ENCODE data around the gene TMEM8B.

The TMEM8B gene

DNA sequence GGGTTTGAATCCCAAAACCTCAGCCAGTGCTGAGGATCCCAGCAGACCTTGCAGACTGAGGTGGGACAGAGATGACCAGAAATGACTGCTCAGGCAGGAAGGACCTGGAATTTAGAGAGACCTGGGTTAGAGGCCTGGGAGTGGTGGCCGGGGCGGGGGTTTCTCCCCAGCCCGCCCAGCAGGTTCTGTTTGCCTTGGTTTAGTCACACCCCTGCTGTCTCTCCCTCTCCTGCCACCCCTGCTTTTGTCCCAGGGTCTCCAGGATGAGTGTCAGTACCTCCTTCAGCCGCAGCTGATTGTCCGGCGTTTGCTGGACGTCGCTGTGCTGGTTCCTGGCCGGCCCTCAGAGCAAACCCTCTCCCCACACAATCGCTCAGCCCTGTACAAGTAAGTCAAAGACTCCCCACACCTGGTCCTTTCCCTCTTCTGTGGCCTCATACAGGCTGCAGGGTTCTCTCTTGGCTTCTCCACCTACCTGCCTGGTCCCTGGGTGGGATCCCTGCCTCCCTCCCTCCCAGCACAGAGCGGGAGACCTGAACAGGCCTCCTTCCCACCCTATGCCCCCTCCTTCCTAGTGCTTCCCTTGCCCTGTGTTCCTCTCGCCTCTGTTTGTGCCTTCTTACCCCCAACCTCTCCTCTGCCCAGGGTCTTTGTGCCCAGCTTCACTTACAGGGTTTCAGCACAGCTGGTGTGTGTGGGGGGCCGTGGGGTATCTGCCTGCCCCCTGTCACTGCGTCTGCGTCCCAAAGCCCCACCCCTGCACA lies 12.0 kb downstream of the TMEM8B start:
- no peak for DNase-seq (ENCODE audit: low read depth in 1 of 2, low spot score in 1 of 2)

DNA sequence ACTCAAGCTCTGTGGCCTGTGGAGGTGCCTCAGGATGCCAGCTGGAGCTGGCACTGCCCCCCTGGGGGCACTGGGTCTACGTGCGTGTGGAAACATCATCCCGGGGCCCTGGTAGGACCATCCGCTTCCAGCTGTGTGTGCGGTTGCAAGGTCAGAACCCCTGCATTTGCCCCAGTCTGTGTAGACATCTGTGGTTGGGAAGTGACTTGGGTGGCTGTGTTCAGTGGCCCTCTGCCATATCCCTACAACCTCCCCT lies 12.5 kb downstream of the TMEM8B start:
- no peak for DNase-seq (ENCODE audit: low read depth in 1 of 2, low spot score in 1 of 2)

DNA sequence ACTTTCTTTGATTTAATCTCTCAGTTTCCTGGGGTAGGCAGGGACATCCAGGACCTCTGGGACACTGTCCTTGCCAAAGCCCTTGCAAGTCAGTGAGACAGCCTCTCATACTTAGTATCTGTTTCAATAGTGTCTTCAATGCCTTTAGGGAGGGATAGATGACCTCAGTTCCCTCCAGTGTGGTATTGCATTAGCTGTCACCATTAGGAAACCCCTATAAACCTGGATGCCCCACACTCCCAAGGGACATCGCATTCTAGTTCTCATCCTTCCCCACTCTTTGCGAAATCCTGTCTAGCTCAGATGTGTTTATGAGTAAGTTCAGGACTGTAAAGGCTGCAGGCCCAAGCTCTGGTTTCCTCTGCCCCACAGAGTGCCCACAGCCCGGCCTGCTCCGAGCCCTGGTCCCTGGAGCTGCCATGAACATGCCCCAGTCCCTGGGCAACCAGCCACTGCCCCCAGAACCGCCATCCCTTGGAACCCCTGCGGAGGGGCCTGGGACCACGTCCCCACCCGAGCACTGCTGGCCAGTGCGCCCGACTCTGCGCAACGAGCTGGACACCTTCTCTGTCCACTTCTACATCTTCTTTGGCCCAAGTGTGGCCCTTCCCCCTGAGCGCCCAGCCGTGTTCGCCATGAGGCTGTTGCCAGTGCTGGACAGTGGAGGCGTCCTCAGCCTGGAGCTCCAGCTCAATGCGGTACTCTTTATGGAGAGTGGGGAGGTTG lies 13.2 kb downstream of the TMEM8B start:
- DNase-seq (ENCODE audit: low read depth in 1 of 2, low spot score in 1 of 2): no peak

DNA sequence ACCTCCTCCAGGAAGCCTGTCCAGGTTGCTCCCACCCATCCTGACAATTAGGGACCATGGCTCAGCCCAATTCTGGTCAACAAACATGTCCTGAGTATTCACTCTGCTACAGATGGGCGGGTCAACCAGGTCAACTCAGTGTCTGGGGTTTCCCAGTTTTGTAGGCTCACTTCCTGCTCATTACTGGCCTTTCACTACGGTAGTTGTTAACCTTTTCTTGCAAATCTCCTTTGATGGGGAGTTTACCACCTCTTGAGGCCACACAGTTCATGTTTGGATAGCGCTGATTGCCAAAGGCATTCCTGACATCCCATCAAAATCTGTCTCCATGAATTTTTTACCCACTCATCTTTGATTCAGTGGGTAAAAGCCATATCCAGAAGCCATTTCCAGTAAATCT lies 13.8 kb downstream of the TMEM8B start:
- no peak for DNase-seq (ENCODE audit: low read depth in 1 of 2, low spot score in 1 of 2)

DNA sequence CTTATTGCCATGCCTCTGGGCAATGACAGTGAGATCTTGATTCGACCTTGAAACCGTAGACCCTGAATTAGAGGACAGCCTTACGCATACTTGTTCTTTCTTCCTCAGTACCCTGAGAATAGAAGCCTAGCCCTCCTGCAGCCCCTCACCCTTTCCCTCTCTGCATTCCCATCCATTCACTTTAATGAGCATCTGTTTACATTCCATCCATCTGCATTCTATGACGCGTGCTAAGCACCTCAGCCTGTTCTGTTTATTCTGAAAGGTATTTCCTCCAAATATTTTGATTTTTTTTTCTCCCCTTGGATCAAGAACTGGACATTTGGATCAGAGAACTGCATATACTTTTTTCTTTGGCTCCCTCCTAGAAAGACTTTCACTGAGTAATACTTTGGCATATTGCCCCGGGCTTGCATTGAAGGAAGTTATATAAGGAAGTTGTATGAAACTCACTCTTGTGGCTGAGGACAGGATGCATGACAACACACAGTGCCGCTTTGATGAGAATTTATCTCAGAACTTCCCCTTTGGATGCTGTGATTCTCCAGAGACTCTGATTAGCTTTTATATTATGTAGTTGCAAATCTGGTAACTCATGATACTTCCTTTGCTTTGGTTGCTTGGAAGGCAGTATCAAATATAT lies 15.7 kb downstream of the TMEM8B start:
- DNase-seq (ENCODE audit: low read depth in 1 of 2, low spot score in 1 of 2): no peak

DNA sequence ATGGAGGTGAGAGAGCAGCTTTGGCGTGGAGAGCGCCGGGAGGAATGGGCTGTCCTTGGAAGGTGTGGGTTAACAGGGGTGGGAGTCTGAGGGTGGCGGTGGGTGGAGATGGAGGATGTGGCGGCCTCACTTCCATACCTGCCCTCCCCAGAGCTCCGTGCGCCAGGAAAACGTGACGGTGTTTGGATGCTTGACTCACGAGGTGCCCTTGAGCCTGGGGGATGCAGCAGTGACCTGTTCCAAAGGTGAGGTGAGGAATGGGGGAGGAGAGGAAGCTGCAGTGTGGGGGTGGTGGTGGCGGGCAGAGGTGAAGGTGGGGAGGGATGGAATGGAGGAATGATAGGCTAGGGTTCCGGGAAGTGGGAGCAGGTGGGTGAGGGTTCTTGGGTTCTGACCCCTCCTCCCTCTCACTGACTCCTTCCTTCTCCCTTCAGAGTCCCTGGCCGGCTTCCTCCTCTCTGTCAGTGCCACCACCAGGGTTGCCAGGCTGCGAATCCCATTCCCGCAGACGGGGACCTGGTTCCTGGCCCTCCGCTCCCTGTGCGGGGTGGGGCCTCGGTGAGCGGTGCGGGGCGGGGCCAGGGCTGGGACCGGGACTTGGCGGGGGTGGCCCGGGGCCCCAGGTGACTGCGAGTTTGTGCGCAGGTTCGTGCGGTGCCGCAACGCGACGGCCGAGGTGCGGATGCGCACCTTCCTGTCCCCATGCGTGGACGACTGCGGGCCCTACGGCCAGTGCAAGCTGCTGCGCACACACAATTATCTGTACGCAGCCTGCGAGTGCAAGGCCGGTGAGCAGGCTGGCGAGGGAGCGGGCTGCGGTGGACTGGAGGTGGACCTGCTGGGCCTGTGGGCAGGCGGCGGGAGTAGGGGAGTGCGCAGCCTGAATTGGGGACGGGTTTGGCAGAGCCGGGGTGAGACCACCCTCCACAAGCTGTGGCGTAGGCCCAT lies 17.1 kb downstream of the TMEM8B start:
- no peak for DNase-seq (ENCODE audit: low read depth in 1 of 2, low spot score in 1 of 2)

DNA sequence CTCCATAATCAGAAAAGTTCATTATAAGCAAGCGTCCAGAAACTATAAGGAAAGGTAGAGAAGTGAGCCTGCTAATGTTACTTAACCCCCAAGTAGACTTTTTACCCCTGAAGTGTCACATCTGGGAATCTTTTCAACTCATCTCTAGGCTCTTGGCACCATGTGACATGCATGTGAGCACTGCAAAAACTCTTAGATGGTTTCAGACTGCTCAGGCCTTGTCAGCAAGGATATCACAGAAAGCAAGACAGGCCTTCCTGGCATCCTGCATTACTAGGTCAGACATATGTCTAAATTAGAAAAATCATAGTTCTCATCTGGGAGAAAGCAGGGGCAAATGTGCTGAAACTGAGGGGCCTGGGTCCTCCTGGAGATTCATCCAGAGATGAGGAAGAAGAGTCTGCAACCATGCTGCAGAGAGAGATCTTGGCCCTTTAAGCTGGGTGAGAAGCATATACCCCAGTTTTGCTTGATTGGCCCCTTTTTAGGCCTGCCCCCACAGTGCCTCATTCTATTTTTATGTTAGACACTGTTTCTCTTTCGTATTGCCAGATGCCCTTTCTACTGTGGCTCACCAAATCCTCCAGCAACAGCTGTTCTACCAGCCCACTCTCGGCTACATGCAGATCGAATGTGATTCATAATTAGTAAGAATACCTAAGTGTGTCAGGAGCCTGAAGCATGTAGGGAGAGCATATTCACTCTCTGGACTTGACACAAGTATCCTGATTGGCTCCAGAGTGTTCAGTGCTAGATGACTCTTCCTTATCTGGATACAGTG lies 19.0 kb downstream of the TMEM8B start:
- DNase-seq (ENCODE audit: low read depth in 1 of 2, low spot score in 1 of 2): no peak

DNA sequence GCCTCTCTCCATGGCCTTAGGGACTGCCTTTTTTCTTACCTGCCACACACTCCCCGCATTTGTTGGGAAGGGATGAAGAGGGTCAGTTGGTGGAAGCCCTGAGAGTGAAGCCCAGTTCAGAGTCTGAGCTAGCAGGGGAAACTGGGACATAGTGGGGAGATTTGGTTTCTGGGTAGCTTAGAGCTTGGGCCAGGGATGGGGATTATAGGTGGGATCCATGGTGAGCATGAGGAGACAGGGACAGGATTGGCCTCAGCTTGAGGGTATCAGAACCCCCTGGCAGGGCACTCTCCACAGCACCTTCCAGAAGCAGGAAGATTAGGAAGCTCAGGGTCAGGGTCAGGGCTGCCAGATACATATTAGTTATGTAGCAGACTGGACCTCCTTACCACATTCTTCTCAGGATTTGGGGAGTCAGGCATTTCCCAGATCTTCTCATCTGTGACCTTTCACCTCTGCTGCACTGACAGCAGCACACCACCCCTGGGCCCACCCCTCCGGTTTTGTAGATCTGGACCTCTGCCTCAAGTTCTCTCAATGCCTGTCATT lies 23.3 kb downstream of the TMEM8B start:
- DNase-seq (ENCODE audit: low read depth in 1 of 2, low spot score in 1 of 2): no peak

DNA sequence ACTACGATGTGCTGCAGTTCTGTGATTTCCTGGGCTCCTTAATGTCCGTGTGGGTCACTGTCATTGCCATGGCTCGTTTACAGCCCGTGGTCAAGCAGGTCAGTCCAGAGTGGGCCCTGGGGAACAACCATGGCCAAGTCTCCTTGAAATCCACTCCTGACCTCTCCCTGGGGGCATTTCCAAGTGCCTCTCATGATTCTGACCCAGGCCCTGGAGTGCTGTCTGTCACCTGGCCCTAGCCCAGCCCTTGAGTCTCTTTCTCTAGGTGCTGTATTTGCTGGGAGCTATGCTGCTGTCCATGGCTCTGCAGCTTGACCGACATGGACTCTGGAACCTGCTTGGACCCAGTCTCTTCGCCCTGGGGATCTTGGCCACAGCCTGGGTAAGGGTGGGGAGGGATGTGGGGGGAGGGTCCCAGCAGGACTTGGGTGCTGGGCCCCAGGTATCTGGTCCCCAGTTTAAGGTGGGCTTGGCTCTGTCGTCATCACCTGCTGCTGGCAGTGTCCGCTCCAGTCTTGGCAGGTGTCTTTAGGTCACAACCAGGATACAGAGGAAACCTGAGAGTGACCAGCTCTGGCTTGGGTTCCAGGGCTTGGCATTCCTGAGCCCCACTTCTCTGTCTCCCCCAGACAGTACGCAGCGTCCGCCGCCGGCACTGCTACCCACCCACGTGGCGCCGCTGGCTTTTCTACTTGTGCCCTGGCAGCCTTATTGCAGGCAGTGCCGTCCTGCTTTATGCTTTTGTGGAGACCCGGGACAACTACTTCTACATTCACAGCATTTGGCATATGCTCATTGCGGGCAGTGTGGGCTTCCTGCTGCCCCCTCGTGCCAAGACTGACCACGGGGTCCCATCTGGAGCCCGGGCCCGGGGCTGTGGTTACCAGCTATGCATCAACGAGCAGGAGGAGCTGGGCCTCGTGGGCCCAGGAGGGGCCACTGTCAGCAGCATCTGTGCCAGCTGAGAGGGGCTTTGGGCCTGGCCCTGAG lies 24.1 kb downstream of the TMEM8B start:
- no peak for DNase-seq (ENCODE audit: low read depth in 1 of 2, low spot score in 1 of 2)

DNA sequence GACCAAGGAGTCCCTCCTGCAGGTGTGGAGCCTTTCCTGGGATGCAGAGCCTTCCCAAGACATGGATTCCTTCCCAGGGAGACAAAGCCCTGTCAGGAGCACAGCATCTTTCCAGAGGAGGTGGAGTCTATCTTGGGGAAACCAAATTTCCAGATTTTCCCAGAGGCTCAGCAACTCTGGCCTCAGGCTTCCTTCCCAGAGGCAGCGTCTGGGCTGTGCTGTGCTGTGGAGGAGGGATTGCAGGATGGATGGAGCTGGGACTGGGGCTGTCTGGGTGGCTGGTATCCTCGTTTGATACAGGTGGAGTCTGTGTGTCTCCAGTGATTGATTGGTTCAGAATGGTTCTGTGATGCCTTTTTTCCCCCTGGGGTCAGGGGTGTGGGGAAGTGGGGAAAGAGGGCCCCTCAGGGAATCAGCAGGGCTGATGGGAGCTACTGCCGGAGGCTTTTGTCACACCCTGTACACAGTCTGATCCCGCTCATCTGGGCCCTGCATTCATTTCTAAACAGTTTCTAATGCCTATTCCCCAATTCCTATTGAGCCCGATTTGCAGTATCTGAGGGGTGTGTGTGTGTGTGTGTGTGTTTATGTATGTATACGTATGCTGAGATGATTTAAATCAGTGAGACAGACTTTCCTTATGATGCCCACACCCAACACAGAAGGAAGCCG lies 25.2 kb downstream of the TMEM8B start:
- no peak for DNase-seq (ENCODE audit: low read depth in 1 of 2, low spot score in 1 of 2)

DNA sequence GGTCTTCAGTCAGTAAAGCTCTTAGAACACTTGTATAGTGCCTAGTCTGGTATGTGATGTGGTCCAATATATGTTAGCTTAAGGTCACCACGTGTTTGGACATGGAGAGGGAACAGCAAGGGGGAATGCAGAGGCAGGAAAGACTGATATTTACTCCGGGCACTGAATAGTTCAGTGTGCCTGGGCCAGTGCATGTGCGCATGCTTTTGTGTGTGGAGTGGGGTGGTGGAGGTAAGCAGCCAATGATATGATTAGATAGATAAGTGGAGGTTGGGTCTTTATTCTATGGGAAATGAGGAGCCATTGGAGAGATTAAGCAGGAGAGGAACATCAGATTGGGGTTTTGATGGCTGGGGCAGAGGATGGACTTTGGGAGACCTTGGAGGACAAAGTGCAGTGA lies 27.2 kb downstream of the TMEM8B start:
- DNase-seq (ENCODE audit: low read depth in 1 of 2, low spot score in 1 of 2): no peak

DNA sequence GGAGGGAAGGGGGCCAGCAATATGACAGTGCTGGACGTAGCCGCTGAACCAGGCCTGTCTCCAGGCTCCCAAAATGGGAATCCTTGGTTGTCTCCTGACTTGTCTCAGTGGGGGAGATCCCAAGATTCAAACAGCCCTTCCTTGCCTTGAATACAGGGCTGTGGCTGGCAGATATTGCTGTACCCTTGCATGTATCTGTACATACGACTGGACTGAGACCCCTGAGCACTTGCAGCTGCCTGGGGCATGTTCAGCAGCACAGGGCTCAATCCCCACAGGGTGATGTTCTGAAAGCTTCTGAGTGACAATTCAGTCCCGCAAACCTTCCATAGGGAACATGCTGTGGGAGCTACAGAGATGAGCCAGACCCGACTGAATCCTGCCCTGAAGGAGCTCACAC lies 27.9 kb downstream of the TMEM8B start:
- DNase-seq (ENCODE audit: low read depth in 1 of 2, low spot score in 1 of 2): no peak

DNA sequence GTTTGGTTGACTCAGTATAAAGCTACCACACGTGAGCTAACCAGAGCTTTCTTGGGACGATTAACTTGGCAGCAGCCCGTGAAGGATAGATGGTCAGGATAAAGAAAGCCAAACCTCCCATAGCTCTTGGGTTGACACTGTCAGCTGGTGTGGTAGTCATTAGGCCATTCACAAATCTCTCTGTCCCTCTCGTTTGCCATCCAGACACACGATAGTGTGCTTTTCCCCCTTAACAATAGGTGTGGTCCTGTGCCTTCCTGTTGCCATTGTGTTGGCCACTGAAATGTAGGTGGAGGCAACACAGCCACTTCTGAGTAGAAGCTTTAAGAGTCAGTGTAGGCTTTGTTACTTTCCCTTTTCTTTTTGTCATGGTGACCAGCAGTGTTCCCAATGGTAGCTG lies 29.4 kb downstream of the TMEM8B start:
- no peak for DNase-seq (ENCODE audit: low read depth in 1 of 2, low spot score in 1 of 2)

DNA sequence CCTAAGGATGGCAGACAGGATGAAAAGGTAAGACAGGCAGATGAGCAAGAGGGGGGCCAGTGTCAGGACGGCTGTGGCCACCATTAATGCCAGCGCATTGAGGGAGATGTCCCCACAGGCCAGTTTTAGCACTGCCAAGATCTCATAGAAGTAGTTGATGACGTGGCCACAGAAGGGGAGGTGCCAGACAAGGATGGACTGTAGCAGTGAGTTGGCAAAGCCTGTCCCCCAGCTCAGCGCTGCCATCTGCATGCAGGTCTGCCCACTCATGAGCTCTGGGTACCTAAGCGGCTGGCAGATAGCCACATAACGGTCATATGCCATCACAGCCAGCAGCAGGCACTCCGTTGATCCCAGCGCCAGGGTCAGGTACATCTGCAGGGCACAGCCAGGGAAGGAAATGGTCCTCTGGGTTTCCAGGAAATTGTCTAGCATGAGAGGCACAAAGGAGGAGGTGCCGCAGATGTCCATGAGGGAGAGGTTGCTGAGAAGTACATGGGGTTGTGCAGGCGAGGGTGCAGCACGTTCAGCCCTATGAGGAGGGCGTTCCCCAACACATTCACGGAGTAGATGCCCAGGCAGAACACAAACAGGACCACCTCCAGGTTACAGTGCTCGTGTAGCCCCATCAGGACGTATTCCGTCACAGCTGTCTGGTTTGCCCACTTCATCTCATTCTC lies 30.4 kb downstream of the TMEM8B start:
- DNase-seq (ENCODE audit: low read depth in 1 of 2, low spot score in 1 of 2): no peak

DNA sequence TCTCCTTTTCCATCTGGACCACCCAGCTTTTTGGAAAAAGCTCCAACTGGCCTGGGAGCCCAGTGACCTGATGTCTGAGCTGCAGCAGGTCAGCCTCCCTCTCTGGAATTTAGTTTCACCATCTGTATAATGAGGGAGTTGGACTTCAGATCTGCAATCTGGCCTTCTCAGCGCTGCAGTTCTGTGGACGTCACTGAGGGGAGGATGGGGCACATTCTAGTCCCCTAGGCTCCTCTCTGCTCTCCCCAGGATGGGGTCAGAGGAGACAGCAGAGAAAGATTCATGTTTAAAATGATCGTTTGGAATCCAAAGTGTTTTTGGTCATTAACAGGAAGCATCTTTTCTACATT lies 30.9 kb downstream of the TMEM8B start:
- no peak for DNase-seq (ENCODE audit: low read depth in 1 of 2, low spot score in 1 of 2)

DNA sequence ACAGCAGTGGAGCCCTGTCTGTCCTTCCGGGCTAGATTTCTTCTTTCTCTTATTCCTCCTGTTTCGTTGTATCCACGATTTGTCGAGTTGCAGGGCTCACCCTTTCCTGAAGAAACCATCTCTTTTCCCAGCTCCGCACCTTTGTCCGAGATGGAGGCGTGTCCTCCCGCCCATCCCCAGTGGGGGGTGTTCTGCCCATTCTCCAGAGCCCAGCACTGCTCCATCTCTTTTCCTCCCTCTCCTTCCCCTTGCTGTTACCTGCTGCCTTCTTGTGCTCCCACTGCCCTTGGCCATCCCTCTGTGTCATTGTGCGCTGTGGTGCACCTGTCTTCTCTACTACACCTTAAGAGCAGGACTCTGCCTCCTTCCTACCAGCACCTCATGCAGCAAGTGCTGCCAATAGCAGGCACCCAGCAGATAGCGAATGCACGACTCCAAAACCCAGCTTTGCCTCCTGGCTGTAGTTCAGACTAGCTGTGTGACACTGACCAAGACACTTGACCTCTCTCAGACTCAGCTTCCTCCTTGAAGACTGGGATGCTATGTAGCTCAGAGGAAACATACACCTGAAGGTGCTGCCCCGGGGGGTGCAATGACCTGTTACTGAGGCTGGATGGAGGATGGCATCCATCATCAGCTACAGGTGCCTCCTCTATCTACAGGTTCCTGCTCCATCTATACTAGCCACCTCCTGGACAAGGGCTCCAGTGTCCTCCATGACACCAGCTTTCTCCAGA lies 32.3 kb downstream of the TMEM8B start:
- DNase-seq (ENCODE audit: low read depth in 1 of 2, low spot score in 1 of 2): no peak

DNA sequence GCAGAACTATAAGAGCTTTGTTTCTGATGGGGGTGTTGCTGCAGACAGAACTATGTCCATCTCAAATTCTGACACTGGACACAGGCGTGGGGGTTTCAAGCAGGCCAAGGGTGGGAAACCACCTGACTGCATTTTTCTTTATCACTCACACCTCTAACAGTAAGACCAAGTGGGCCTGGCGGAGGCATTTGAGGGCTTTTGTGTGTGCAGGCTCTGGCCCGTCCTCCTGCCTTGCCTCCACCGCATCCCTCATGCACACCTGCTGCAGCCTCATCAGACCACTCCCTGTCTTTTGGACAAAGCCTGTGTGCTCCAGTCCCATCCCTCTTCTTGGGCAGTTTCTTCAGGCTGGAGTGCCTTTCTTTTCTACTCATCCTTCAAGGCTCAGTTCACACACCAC lies 33.3 kb downstream of the TMEM8B start:
- no peak for DNase-seq (ENCODE audit: low read depth in 1 of 2, low spot score in 1 of 2)

DNA sequence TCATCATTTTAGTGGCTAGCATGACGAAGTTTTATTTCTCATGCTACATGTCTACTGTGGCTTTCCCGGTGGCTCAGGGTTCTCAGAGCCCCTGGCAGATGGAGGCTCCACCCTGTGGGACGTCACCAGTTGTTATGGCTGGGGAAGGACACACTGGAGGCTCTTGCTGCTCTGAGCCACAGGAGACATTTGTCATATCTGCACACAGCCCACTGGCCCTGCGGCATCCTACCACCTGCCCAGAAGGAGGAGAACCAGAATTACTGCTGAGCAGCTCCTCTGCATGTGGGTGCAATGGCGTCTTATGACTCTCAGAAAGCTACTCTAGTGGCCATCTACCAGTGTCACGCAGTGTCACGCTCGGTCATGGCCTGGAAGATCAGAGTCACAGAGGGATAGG lies 34.6 kb downstream of the TMEM8B start:
- DNase-seq (ENCODE audit: low read depth in 1 of 2, low spot score in 1 of 2): no peak

Data from stimulated activated CD4-positive, alpha-beta T cell treated with anti-CD3 and anti-CD28 coated beads, Interleukin-15, amount 100 ng/mL, for 1 hour (primary cell).